K562 (cell line): ENCODE data around the gene ANO6. TPM values are rescaled to one million over a fixed set of nuclear protein-coding genes. Genes with fewer than 3 reads are reported as not detected.

Source experiments
- ATAC-seq: fragments of 200-7000 bp; cut with Tn5 transposase; 3 replicates; pipeline ENCODE4 v1.9.1; 2020; ENCODE audit warnings: moderate library complexity
- BruUV-seq: library from RNA; stranded (reverse); fragments of 400-500 nt; replicated peaks from 2 replicates; lab custom pipeline; 2021; lab: Mats Ljungman, UMichigan
- CTCF ChIA-PET: fragments of 300-600 bp; formaldehyde crosslinking; extraction: SDS; loops from one replicate; lab custom pipeline; 2021; ENCODE audit warnings: low intra/inter-chr PET ratio; lab: Yijun Ruan, JAX
- POLR2A ChIA-PET: fragments of 300-600, 350-650 bp; sonication (Branson Sonifier 250); formaldehyde crosslinking; extraction: SDS; loops from one replicate; lab custom pipeline; 2021; ENCODE audit warnings: antibody characterized with exemption, inconsistent platforms; lab: Yijun Ruan, JAX
- DNase-seq, 4 experiments: peaks; one replicate each; pipeline versions ENCODE4 v3.0.0 to v3.0.0-alpha.2; 2011 to 2018; ENCODE audit warnings: low spot score in 3 of 4, mixed read lengths in 3 of 4; ENCODE audit errors: extremely low read depth in 1 of 4
- FAIRE-seq: peaks from 2 replicates; lab custom pipeline; 2011; peaks lifted over from hg19 to GRCh38; lab: Jason Lieb, UNC
- H2AFZ ChIP-seq: 2 replicates; pipeline ENCODE4 v1.6.0; 2011; ENCODE audit warnings: low read depth, low read length, control low read depth, inconsistent platforms
- H3K27ac ChIP-seq: fragments of 200-600 bp; 3 replicates; pipeline ENCODE4 v1.8.0; 2011; ENCODE audit warnings: low read depth, mild to moderate bottlenecking, control low read depth, inconsistent platforms, low read length, moderate library complexity, mixed read lengths; ENCODE audit errors: extremely low read depth
- H3K27me3 ChIP-seq, 2 experiments: fragments of 300-600 bp in 1 of 2; 2 replicates in 1 of 2; 3 replicates in 1 of 2; pipeline versions ENCODE4 v1.6.0 to v1.8.0; 2011; ENCODE audit warnings: inconsistent platforms in 2 of 2, low read length in 2 of 2, mild to moderate bottlenecking in 1 of 2, mixed read lengths in 1 of 2, moderate library complexity in 1 of 2; ENCODE audit not compliant: control insufficient read depth in 2 of 2, insufficient read depth in 2 of 2
- H3K36me3 ChIP-seq: fragments of 300-600 bp; 3 replicates; pipeline ENCODE4 v1.8.0; 2011; ENCODE audit warnings: mild to moderate bottlenecking, low read length, inconsistent platforms; ENCODE audit not compliant: control insufficient read depth, insufficient read depth
- H3K4me1 ChIP-seq, 2 experiments: fragments of 200-600 bp in 1 of 2; replicated peaks in 1 of 2; 2 replicates in 1 of 2; 3 replicates in 1 of 2; pipeline versions ENCODE4 v1.5.1 to v1.8.0; 2011; ENCODE audit warnings: inconsistent platforms in 2 of 2, low read length in 2 of 2, mild to moderate bottlenecking in 1 of 2, mixed read lengths in 1 of 2, moderate library complexity in 1 of 2; ENCODE audit not compliant: control insufficient read depth in 2 of 2, insufficient read depth in 2 of 2
- H3K4me2 ChIP-seq: 2 replicates; pipeline ENCODE4 v1.6.1; 2011; ENCODE audit warnings: low read length, control low read depth, inconsistent platforms, mixed read lengths; ENCODE audit not compliant: insufficient read depth
- H3K4me3 ChIP-seq: fragments of 200-600 bp; sonication (generic), shearing (Covaris generic); 2 replicates; pipeline ENCODE4 v1.5.1; 2016; ENCODE audit warnings: control low read depth, inconsistent platforms
- H3K79me2 ChIP-seq: fragments of 200-600 bp; 3 replicates; pipeline ENCODE4 v1.8.0; 2011; ENCODE audit warnings: low read length, inconsistent platforms; ENCODE audit not compliant: control insufficient read depth, insufficient read depth
- H3K9ac ChIP-seq, 2 experiments: 2 replicates each; pipeline versions ENCODE4 v1.6.0 to v1.6.1; 2011; ENCODE audit warnings: low read depth in 2 of 2, low read length in 2 of 2, control low read depth in 1 of 2, inconsistent platforms in 1 of 2, mild to moderate bottlenecking in 1 of 2, mixed read lengths in 1 of 2; ENCODE audit not compliant: insufficient read depth in 1 of 2
- H3K9me1 ChIP-seq: one replicate; pipeline ENCODE4 v1.6.0; 2011; ENCODE audit warnings: inconsistent platforms, mild to moderate bottlenecking, low read length, moderate library complexity; ENCODE audit not compliant: control insufficient read depth, insufficient read depth
- H3K9me3 ChIP-seq: replicated peaks from 2 replicates; pipeline ENCODE4 v1.5.1; 2011; ENCODE audit warnings: low read depth, low read length, inconsistent platforms; ENCODE audit not compliant: control insufficient read depth, insufficient read depth
- H4K20me1 ChIP-seq: replicated peaks from 2 replicates; pipeline ENCODE4 v1.6.1; 2011; ENCODE audit warnings: low read length, inconsistent platforms, mixed read lengths; ENCODE audit not compliant: control insufficient read depth, insufficient read depth
- ARID3A ChIP-seq: IDR thresholded peaks from 2 replicates; pipeline ENCODE4 v1.6.1; 2012; ENCODE audit warnings: low read depth, low read length, improper control_type of control experiment, borderline replicate concordance
- CREB3 ChIP-seq: fragments of 450-650 bp; conservative IDR thresholded peaks from 2 replicates; pipeline ENCODE4 v1.6.1; 2016; ENCODE audit warnings: missing genetic modification characterization, low read depth, mild to moderate bottlenecking, missing compliant biosample characterization, moderate library complexity
- EZH2 ChIP-seq: IDR thresholded peaks from 2 replicates; pipeline ENCODE4 v1.6.1; 2012; ENCODE audit warnings: low read depth, mild to moderate bottlenecking, inconsistent platforms, low read length, borderline replicate concordance
- FOXA3 ChIP-seq, 2 experiments: fragments of 450-650 bp in 1 of 2; sonication (generic) in 1 of 2; formaldehyde crosslinking; IDR thresholded peaks in 1 of 2; conservative IDR thresholded peaks in 1 of 2; 2 replicates each; pipeline versions ENCODE4 v1.4.0 to v1.8.0; 2020 to 2022; ENCODE audit warnings: mild to moderate bottlenecking in 2 of 2, missing genetic modification reagents in 1 of 2
- GTF2A2 ChIP-seq: IDR thresholded peaks from 2 replicates; pipeline ENCODE4 v1.6.1; 2016; ENCODE audit warnings: mild to moderate bottlenecking, missing genetic modification characterization, missing compliant biosample characterization
- ZBTB1 ChIP-seq: sonication (generic); formaldehyde crosslinking; IDR thresholded peaks from 2 replicates; pipeline ENCODE4 v1.8.1; 2023; ENCODE audit warnings: missing genetic modification reagents, low read depth, mild to moderate bottlenecking, borderline replicate concordance
- ZBTB26 ChIP-seq: fragments of 450-650 bp; formaldehyde crosslinking; IDR thresholded peaks from 2 replicates; pipeline ENCODE4 v1.4.0; 2022; ENCODE audit warnings: missing genetic modification characterization
- ZNF140 ChIP-seq: fragments of 250-450 bp; sonication (Bioruptor Pico); IDR thresholded peaks from 2 replicates; pipeline ENCODE4 v1.8.0; 2021; ENCODE audit warnings: moderate library complexity, mild to moderate bottlenecking, inconsistent platforms
- ZNF764 ChIP-seq: fragments of 250-450 bp; sonication (Bioruptor Pico); IDR thresholded peaks from 2 replicates; pipeline ENCODE4 v1.4.0; 2020; ENCODE audit warnings: low read depth, mild to moderate bottlenecking, moderate library complexity
- WGBS: fragments of 100-300 bp; shearing (Covaris generic); methylation state at CpG from one replicate; pipeline ENCODE4 v1.1.6; 2016; ENCODE audit warnings: low coverage, mixed read lengths; ENCODE audit not compliant: insufficient coverage; ENCODE audit errors: missing lambda C conversion rate; 5-methylcytosine and 5-hydroxymethylcytosine counted together
- in situ Hi-C: fragments of 300-500 bp; cut with MboI; formaldehyde crosslinking; loops from 4 replicates; pipeline ENCODE4 v1.15.0; 2018; ENCODE audit warnings: inconsistent platforms, mixed read lengths
- intact Hi-C: fragments of 100-400 bp; cut with micrococcal nuclease; formaldehyde crosslinking; loops from 2 replicates; pipeline ENCODE4 v1.14.2; 2022
- polyA plus RNA-seq, 8 experiments: library from polyadenylated mRNA; depleted of rRNA in 4 of 8; stranded (reverse) in 5 of 8; unstranded in 3 of 8; fragments of >200 nt; fragmentation: Nextera tagmentation in 2 of 8; fragmentation: Illumina TruSeq in 1 of 8; extraction: Ambion mirVana in 2 of 8; extraction: Trizol in 1 of 8; gene quantifications; 2 replicates each; pipeline versions ENCODE4 v1.2.1 to v1.2.3, GENCODE V29; 2011 to 2014; ENCODE audit warnings: inconsistent platforms in 1 of 8, missing spikeins in 1 of 8
- total RNA-seq, 7 experiments: library from RNA; depleted of rRNA in 6 of 7; stranded (reverse); fragments of >200 nt in 6 of 7; fragmentation: Illumina TruSeq in 2 of 7; extraction: Trizol in 2 of 7; gene quantifications; 2 replicates each; pipeline versions ENCODE4 v1.2.1 to v1.2.3, GENCODE V29; 2011 to 2021; ENCODE audit warnings: low replicate concordance in 1 of 7

Gene ANO6
- total and polyA plus RNA-seq, 9 of the 15 experiments (the other 6 are each of a cell fraction or from before 2014, with no cell fraction given) = 3.5 to 24.7 (median 20.3) TPM

- Histone ChIP-seq H3K27ac (no peak overlapping the region), H3K9me3 (0 out of 2 replicates have a peak, but pooled peaks cover 3% of the 10 kb centered on the region), H3K9ac (no peak overlapping the region), H3K36me3 (peaks cover 2% of the 10 kb centered on the region; the same call in 1 of the 3 replicates), H3K79me2 (peaks cover 9% of the 10 kb centered on the region; the same call in 1 of the 3 replicates), H2AFZ (no peak overlapping the region), H4K20me1 (no peaks in the 10 kb centered on the region), H3K4me3 (no peak overlapping the region), H3K9me1 (no peaks in the 10 kb centered on the region), H3K4me1 (peaks cover 10 to 17% of the 10 kb centered on the region in 2 experiments), H3K4me2 (no peak overlapping the region), H3K27me3 (no peaks in the 10 kb centered on the region)
- TF ChIP-seq ZNF764 (CRISPR knock-in tag) (no peak), ZBTB26 (CRISPR knock-in tag) (no peak), CREB3 (tag) (no peak), ZNF140 (CRISPR knock-in tag) (no peak), EZH2 (no peak), FOXA3 (CRISPR knock-in tag; conservative IDR thresholded peaks at IDR 0.05 in 1 of 2, IDR thresholded peaks at IDR 0.05 in 1 of 2) (no peak), ARID3A (no peak), ZBTB1 (no peak), GTF2A2 (tag) (no peak)
- in situ Hi-C loops (no loop called here), intact Hi-C loops (no loop called here)
- DNase-seq (no peak), FAIRE-seq (no peak), ATAC-seq (no peak)
- ChIA-PET CTCF (no interaction called here), POLR2A (no interaction called here)
- no TSS peak for BruUV-seq
- WGBS = 92% methylated on average over 4 of the region's 4 CpGs
Observed at GRCh38 chr12:45282411-45282810, 66.5 kb downstream of the ANO6 start.
